H54 (cell line): Measurements from ENCODE around the gene PRKRA.
"Not testable (repeated sequence)": the region's sequence is repeated elsewhere in the genome, so short reads cannot be mapped to it uniquely, and the experiment has no call there.

Experiments used
- DNase-seq: peaks from one replicate; pipeline ENCODE4 v3.0.0; 2011; ENCODE audit warnings: low spot score, mixed read lengths; ENCODE audit not compliant: insufficient read length
- FAIRE-seq: peaks from 3 replicates; lab custom pipeline; 2011; peaks lifted over from hg19 to GRCh38; lab: Jason Lieb, UNC
- POLR2A ChIP-seq: IDR thresholded peaks from 2 replicates; pipeline ENCODE4 v1.6.1; 2011; ENCODE audit warnings: low read depth, mild to moderate bottlenecking, low read length

The PRKRA gene

DNA sequence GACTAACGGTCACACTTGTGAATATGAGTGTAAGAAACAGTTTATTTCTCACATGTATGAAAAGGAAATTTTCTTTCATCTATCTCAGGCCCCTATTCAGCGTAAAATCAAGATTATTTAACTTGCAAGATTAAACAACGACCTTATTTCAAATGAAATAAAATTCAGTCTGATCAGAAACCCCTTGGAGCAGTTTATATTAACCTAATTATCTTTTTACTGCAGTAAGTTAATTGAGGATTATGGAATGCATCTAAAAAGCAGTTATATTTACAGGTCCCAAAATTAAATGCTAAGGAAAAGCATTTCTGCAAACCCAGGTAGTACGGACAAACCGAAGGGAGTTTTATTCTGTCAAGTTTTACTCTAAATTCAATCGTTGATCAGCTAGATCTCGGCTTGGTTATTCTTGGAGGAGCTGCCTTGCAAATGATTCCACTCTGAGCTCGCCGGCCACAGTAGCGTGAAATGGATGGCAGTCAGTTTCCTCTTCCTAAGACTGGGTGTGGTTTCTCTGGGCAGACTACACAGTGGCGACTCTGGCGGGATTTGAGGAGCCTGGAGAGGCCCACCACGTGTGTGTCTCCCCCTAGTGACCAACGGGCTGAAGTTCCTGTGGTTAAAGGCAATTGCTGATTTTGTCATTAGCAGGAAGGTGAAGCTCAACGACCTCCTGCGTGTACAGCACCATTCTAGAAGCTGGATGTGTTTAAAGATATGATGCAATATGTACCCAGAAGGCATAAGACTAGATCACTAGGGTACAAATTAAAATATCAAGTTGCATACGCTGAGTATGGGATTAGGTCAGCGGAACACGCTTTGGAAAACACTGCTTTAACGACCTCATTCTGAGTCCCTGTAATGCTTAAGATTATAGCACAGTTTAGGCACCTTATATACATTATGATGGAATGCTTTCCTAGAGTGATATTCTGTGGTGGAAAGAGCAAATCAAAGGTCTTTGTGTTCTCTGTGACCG, 36.4 kb downstream of the PRKRA start:
- FAIRE-seq (peak; percentile 99), DNase-seq (peak; percentile 68)
- peak; percentile 44 for TF ChIP-seq POLR2A

DNA sequence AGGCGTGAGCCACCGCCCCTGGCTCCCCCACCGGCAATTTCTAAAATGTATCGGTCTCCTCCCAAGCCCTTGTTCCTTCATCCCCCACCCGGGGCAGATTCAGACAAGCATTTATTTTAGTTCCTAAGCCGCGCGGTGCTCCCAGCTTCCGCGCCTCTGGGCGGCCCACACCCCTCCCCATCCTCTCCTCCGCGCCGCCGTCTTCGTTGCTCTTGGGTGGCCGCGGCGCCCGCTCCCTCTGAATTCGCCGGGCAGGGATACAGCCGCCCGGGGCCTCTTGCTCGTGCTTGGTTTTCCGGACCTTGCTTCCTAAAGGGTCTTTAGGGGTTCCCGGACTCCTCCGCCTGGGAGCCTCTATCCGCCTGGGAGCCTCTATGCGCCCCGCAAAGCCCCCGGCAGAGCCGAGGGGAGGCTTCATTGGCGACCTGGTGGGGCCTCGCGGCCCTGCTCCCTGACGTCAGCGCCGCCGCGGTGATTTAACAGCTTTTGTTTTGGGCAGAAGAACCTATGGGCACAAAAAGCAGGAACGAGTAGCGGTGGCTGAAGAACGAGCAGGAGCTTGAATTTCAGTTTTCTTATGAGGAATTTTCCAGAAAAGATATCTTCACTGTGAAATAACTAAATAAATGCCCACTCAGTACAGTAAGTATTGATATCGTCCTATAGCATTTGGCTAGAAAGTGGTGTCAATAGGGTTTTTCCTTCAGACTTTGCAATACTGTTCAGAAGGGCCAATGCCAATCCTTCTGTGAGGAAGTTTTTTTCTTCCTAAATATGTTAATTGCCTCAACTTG, 37.3 kb downstream of the PRKRA start:
- peak; percentile 45 for TF ChIP-seq POLR2A
- peak; percentile 75 for FAIRE-seq
- DNase-seq, result peak; percentile 50

DNA sequence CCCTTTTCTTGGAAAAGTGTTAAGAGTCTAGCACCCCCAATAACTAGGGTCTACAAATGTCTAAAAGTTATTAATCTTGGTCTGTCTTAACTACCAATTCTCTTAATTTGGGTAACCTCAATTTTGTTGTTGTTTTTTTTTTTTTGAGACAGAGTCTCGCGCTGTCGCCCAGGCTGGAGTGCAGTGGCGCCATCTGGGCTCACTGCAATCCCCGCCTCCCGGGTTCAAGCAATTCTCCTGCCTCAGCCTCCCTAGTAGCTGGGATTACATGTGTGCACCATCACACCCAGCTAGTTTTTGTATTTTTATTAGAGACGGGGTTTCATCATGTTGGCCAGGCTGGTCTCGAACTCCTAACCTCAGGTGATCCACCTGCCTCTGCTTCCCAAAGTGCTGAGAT, 38.5 kb downstream of the PRKRA start:
- DNase-seq, FAIRE-seq: not testable (repeated sequence)

DNA sequence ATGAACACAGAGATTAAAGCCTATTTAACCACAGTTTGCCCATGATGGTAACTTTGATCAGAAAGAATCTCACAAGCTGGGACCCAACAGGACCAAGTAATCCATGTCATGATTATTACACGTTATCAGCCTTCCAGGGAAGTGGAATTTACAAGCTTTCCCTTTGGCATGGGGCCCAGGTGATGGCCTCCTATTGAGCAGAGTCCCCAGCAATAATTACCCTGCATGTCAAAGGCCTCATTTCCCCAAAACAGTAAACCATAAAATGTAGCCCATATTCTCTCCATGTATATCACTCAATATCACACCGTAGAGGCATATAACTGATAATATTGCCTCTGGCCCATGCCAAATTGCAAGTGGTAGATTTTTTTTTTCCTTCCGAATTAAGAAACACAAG, 38.9 kb downstream of the PRKRA start:
- no peak for DNase-seq
- FAIRE-seq, result peak; percentile 65
- TF ChIP-seq POLR2A, result no peak

DNA sequence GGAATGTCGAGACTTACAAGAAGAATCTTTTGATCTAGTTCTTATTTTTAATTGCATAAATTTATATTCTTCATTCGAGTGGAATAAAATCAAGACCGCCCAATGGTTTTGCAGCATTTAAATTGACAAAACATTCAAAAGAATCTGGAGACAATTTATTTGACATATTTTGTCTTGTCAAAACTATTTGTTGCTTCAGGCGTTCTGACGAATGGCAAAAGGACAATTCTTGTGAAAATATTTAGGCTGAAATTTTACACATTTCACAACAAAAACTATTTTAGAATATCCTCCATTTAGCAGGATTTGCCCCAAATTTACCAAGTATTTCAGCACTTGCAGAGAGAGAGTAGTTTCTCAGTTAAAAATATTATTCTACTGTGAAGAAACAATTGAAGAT, 41.7 kb downstream of the PRKRA start:
- DNase-seq, result no peak
- TF ChIP-seq POLR2A, result no peak
- FAIRE-seq, result no peak

DNA sequence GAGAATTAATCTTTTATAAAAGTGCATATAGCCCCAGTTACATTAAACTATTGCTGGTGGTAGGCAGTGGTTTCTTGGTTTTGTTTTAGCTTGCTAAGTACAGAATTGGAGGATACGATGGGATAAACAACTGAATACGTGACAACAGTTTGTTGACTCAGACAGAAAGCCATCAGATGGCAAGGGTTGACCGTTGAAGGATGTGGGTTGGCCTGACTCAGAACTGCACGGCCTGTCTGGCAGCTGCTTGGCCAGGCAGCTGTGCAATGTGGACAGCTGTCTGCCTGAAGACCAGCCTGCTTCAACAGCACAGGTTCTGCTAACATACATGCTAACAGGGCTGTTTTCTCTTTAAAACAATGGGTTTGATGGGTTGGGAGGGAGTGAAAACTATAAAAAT, 46.6 kb downstream of the PRKRA start:
- peak; percentile 100 for FAIRE-seq
- no peak for TF ChIP-seq POLR2A

DNA sequence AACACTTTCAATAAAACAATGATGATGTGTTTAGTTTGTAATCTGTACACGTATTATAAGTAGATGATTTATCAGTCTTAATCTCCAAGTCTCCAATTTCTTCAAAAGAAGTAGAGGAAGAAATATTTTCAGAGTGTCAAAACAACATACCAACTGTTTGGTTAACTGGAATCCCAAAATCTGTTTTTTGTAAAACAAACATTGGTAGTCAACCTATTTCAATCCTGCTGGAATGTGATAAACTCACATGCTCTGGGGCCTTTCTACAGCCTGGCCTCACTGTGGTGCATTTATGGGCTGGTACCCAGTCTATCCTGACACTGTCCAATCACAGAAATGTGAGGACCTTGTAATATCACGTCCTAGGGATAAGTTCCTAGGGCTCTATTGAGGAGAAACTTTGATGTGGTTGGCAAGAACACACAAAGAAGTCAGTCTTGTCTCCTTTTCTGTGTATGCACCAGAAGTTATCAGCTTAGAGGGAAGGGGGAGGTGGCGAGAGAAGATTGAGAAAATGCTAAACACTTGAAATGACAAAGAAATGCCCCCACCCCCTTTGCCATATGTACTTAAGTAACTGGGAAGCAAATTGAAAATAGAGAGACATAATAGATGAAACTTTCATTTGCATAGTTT, 47.2 kb downstream of the PRKRA start:
- FAIRE-seq (no peak), DNase-seq (no peak)
- TF ChIP-seq POLR2A, result no peak

More for the DNA sequence above, 46.6 kb downstream of the PRKRA start:
- peak; percentile 44 for DNase-seq

DNA sequence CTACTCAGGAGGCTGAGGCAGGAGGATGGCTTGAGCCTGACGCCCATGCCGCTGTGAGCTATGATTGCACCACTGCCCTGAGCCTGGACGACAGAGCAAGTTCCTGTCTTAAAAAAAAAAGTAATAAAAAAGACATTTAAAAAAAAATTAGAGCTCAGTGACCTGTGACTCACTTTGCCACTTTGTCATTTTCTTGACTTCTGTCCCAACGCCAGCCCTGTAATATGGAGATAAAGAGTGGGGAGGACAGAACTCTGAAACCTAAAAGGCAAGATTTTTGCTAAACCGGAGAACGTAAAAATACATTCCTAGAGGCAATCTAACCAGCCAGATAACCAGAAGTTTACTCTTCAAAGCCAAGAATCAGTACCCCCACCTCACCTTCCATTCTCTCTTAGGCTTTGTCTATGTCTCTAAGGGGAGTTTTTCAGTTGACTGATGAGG, 49.0 kb downstream of the PRKRA start:
- FAIRE-seq, result no peak
- no peak for TF ChIP-seq POLR2A
- no peak for DNase-seq

DNA sequence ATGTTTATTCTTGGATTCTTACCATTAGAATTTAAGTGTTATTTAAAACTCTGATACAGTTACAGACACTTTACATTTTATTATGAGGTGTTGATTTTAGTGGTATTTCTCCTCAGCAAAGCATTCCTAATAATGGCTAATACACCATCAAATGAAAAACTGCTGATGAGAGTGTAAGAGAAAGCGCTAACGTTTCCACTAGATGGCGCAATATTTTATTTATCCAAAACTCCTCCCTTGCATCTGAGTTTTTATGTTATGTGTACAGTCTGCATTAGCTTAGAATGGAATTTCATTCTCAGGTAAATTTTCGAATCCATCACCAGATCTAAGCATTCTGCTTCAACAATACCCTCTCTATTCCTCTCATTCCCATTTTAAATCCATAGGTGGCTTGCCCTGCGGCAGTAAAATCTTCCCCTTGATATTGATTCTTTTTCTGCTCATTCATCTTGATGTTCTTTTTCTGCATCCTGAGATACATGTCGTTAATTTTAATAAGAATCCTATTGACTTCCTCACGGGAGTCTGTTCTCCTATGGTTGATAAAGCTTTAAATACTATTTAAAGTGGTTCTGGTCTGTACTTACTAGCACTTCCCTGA, 53.9 kb downstream of the PRKRA start:
- DNase-seq (peak; percentile 7), FAIRE-seq (peak; percentile 94)
- no peak for TF ChIP-seq POLR2A

DNA sequence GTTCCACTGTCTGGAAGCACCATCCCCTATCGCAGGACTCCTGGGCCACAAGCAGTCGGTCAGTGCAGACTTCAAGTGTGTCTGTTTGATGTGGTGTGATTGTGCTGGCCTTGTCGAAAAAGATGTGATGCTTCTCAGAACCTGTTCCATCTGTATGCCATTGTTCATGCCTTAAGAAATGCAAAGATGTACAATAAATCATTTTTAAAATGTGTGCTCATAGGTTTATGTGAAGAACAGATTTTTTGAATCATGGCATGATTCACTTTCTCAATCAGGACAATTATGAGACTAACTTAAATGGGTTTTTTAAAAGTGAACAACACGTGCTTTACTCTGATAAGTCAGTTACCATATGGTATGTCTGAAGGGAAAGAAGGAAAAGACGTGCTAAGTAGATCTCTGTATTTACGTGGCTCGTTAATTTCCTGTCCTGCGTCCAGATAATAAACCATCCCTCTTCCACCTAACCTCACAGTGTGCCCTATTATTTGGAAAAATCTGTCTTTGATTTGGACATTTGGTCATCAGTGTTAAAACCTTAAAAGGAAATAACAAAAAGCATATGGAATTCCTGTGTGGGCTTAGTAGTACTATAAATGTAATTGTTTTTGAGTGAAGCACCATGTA, 54.9 kb downstream of the PRKRA start:
- no peak for TF ChIP-seq POLR2A
- DNase-seq, result no peak
- FAIRE-seq, result peak; percentile 27

DNA sequence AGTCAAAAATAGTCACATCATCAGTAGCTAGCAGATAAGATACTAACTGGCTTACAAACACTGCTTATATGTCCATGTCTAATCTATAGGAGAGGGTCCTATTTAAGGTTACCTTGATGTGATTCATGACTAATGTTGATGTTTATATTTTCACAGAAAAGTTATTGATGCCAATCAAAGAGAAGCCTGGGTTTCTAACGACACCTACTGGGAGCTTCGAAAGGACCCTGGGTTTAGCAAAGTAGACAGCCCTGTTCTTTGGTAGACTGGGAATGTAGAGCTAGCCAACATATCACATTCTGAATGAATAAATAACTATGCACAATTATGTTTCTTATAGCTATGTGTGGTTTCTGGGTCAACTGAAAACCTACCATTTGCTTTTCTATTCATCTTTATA, 55.7 kb downstream of the PRKRA start:
- FAIRE-seq (no peak), DNase-seq (no peak)
- no peak for TF ChIP-seq POLR2A

DNA sequence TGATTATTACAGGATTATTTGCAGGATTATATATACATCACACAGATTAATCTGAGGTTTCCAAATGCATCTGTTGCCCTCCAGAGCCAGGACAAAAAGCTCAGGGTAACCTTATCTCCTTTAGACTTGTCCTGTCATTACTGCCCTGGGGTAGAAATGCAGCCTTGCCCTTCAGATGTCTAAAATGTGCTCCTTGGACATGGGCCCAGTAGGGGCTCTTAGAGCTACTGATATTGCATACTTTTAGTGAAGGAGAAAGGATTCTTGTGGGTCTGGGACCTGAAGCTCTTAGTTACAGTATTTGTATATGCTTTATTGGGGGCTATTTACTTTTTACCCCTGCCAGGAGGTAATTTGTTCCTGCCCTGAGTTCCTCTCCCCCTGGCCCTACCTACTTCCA, 56.1 kb downstream of the PRKRA start:
- DNase-seq (no peak), FAIRE-seq (no peak)
- no peak for TF ChIP-seq POLR2A

DNA sequence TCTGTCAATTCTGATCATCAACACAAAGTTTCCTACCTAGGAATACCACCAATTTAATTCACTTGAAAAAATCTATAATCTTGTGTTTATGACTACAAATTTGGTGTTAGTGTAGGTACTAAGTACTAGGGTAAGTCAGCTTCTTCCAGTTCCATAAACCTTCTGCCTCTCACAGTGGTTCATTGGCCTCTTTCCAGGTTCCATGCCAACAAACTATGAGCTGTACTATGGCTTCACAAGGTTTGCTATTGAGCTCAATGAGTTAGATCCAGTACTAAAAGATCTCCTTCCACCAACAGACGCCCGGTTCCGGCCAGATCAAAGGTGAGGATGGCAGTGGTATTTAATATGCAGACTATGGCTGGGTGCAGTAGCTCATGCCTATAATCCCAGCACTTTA, 58.8 kb downstream of the PRKRA start:
- DNase-seq, result no peak
- FAIRE-seq, result peak; percentile 93
- TF ChIP-seq POLR2A, result no peak
